ENCODE data around the gene NR1D2.

DNA sequence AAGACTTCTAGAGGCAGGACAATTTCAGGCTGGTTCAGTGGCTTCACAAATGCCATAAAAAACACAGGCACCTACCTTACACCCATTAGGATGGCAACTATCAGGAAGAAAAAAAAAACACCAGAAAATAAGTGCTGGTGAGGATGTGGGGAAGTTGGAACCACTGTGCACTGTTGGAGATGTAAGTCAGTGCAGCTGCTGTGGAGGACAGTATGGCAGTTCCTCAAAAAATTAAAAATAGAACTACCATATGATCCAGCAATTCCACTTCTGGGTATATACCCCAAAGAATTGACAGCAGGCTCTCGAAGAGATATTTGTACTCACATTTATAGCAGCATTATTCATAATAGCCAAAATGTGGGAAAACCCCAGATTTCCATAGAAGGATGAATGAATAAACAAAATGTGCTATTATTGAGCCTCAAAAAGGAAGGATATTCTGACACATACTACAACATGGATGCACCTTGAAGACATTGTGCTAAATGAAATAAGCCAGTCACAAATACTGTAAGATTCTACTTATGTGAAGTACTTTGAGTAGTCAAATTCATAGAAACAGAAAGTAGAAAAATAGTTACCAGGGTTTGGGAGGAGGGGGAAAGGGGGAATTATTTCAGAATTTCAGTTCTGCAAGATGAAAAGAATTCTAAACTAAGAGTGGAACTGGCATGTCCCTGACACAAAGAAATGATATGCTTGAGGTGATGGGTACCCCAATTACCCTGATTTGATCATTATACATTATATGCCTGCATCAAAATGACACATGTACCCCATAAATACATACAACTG lies 40.9 kb downstream of the NR1D2 start:
- TF ChIP-seq POLR2A (IDR thresholded peaks at IDR 0.05): no peak
- TF ChIP-seq, protein P1, sequence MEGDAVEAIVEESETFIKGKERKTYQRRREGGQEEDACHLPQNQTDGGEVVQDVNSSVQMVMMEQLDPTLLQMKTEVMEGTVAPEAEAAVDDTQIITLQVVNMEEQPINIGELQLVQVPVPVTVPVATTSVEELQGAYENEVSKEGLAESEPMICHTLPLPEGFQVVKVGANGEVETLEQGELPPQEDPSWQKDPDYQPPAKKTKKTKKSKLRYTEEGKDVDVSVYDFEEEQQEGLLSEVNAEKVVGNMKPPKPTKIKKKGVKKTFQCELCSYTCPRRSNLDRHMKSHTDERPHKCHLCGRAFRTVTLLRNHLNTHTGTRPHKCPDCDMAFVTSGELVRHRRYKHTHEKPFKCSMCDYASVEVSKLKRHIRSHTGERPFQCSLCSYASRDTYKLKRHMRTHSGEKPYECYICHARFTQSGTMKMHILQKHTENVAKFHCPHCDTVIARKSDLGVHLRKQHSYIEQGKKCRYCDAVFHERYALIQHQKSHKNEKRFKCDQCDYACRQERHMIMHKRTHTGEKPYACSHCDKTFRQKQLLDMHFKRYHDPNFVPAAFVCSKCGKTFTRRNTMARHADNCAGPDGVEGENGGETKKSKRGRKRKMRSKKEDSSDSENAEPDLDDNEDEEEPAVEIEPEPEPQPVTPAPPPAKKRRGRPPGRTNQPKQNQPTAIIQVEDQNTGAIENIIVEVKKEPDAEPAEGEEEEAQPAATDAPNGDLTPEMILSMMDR (IDR thresholded peaks at IDR 0.05): no peak
